T-cell (primary cell): Measurements from ENCODE around the gene LINC01488. TPM values are rescaled to one million over a fixed set of nuclear protein-coding genes. Genes with fewer than 3 reads are reported as not detected.

Source experiments
- ATAC-seq, 4 experiments: fragments of 200-7000 bp in 3 of 4; fragments of 150-1000 bp in 1 of 4; cut with Tn5 transposase; replicated peaks in 1 of 4; 1 replicate in 3 of 4; 2 replicates in 1 of 4; pipeline ENCODE4 v1.10.0; 2021; ENCODE audit warnings: moderate library complexity in 3 of 4, mild to moderate bottlenecking in 2 of 4, moderate number of reproducible peaks in 1 of 4
- CTCF ChIA-PET, 2 donors: fragments of 300-600 bp; sonication (Branson Sonifier 250); formaldehyde crosslinking; loops; one replicate each; lab custom pipeline; 2022; ENCODE audit warnings: antibody characterized with exemption in 2 of 2; lab: Charles Lee
- POLR2A ChIA-PET, 2 donors: fragments of 300-600 bp; sonication (Branson Sonifier 250); formaldehyde crosslinking; loops; one replicate each; lab custom pipeline; 2022; ENCODE audit warnings: antibody characterized with exemption in 2 of 2; lab: Charles Lee
- DNase-seq, 35 experiments: peaks; one replicate each; pipeline versions ENCODE4 v3.0.0 to v3.0.0-alpha.2; 2013 to 2023
- H3K27ac ChIP-seq: one replicate; pipeline ENCODE4 v1.5.1; 2013; ENCODE audit warnings: low read length
- H3K27me3 ChIP-seq, 2 experiments: replicated peaks in 1 of 2; 1 replicate in 1 of 2; 2 replicates in 1 of 2; pipeline versions ENCODE4 v1.6.1 to v1.7.0; 2013; ENCODE audit warnings: low read length in 1 of 2, mixed read lengths in 1 of 2; ENCODE audit not compliant: control insufficient read depth in 2 of 2, insufficient read depth in 2 of 2; ENCODE audit errors: extremely low read depth in 1 of 2
- H3K36me3 ChIP-seq, 2 donors: 1 replicate in 1 of 2; 2 replicates in 1 of 2; pipeline versions ENCODE4 v1.6.1 to v1.7.0; 2013; ENCODE audit warnings: low read length in 1 of 2; ENCODE audit not compliant: control insufficient read depth in 2 of 2, insufficient read depth in 1 of 2; ENCODE audit errors: extremely low read depth in 1 of 2
- H3K4me1 ChIP-seq, 2 experiments: 1 replicate in 1 of 2; 2 replicates in 1 of 2; pipeline versions ENCODE4 v1.6.1 to v1.7.0; 2013; ENCODE audit warnings: low read length in 2 of 2, mixed read lengths in 1 of 2; ENCODE audit not compliant: insufficient read depth in 2 of 2, control insufficient read depth in 1 of 2; ENCODE audit errors: extremely low read depth in 1 of 2
- H3K4me3 ChIP-seq, 2 donors: 1 replicate in 1 of 2; 2 replicates in 1 of 2; pipeline versions ENCODE4 v1.5.1 to v1.7.0; 2013; ENCODE audit warnings: mild to moderate bottlenecking in 2 of 2, low read length in 1 of 2, moderate library complexity in 1 of 2; ENCODE audit not compliant: control insufficient read depth in 1 of 2; ENCODE audit errors: extremely low read depth in 1 of 2
- H3K9me3 ChIP-seq: 2 replicates; pipeline ENCODE4 v1.7.0; 2013
- H3K27ac Mint-ChIP-seq, 2 donors: one replicate each; pipeline ENCODE4 v1.8.0; 2020 to 2021; ENCODE audit warnings: mild to moderate bottlenecking in 2 of 2, mixed read lengths in 2 of 2
- H3K27me3 Mint-ChIP-seq, 2 donors: one replicate each; pipeline ENCODE4 v1.8.0; 2021 to 2022; ENCODE audit warnings: mixed read lengths in 2 of 2
- H3K36me3 Mint-ChIP-seq: one replicate; pipeline ENCODE4 v1.8.0; 2021; ENCODE audit warnings: mixed read lengths
- H3K4me1 Mint-ChIP-seq, 3 donors: one replicate each; pipeline ENCODE4 v1.8.0; 2020 to 2022; ENCODE audit warnings: mixed read lengths in 3 of 3, mild to moderate bottlenecking in 1 of 3
- H3K4me3 Mint-ChIP-seq, 3 donors: one replicate each; pipeline ENCODE4 v1.8.0; 2020 to 2022; ENCODE audit warnings: mild to moderate bottlenecking in 3 of 3, mixed read lengths in 3 of 3, moderate library complexity in 3 of 3
- H3K9me3 Mint-ChIP-seq, 3 donors: one replicate each; pipeline ENCODE4 v1.8.0; 2020 to 2022; ENCODE audit warnings: mixed read lengths in 3 of 3
- WGBS: methylation state at CpG from one replicate; pipeline ENCODE4 v1.1.5; 2013; ENCODE audit warnings: missing lambda C conversion rate; ENCODE audit not compliant: insufficient coverage; 5-methylcytosine and 5-hydroxymethylcytosine counted together
- total RNA-seq, 35 experiments: library from RNA in 6 of 35; stranded (reverse) in 6 of 35; fragments of 120-200 nt in 1 of 35; gene quantifications; one replicate each; pipeline versions ENCODE4 v1.2.1 to v1.2.4 and lab custom pipeline; 2013 to 2026

Gene LINC01488
- total RNA-seq, 5 donors from 2014 or later (not counting 1 experiment from before 2014, with no cell fraction given), result not detected

GRCh38 chr11:69439651-69440464 lies 41.6 kb upstream of the LINC01488 start:
- POLR2A ChIA-PET, result no interaction called here
- WGBS, result 94% methylated on average over 6 of the region's 13 CpGs
- H3K4me3 Mint-ChIP-seq, result no peak overlapping the region
- no peak overlapping the region for H3K27ac ChIP-seq
- H3K4me1 ChIP-seq, result peaks cover 3 to 18% of the 10 kb centered on the region in 2 experiments
- peaks cover 9 to 11% of the 10 kb centered on the region in 2 donors for H3K27me3 Mint-ChIP-seq
- H3K4me3 ChIP-seq, result no peak overlapping the region
- CTCF ChIA-PET, result no interaction called here
- H3K4me1 Mint-ChIP-seq, result peaks cover 0 to 11% (median 10%) of the 10 kb centered on the region in 3 donors
- H3K36me3 Mint-ChIP-seq, result no peaks in the 10 kb centered on the region
- H3K27me3 ChIP-seq, result peaks cover 0 to 69% of the 10 kb centered on the region in 2 experiments
- no peaks in the 10 kb centered on the region for H3K9me3 Mint-ChIP-seq
- H3K9me3 ChIP-seq, result no peaks in the 10 kb centered on the region
- DNase-seq (no peak), ATAC-seq (no peak)
- H3K36me3 ChIP-seq, result no peaks in the 10 kb centered on the region
- no peak overlapping the region for H3K27ac Mint-ChIP-seq

GRCh38 chr11:69440876-69441275 lies 40.6 kb upstream of the LINC01488 start:
- Mint-ChIP-seq H3K4me1 (peaks cover 0 to 12% (median 10%) of the 10 kb centered on the region in 3 donors), H3K27me3 (peaks cover 12% of the 10 kb centered on the region in 2 donors), H3K9me3 (no peaks in the 10 kb centered on the region), H3K4me3 (no peak overlapping the region), H3K36me3 (no peaks in the 10 kb centered on the region), H3K27ac (no peak overlapping the region)
- ChIA-PET CTCF (no interaction called here), POLR2A (interaction anchor here in 1 of 2 donors (0.6 kb wide), 1 partner anchor 691 kb away, joined by 4 read pairs; no protein-coding TSS in a partner anchor)
- H3K4me3 ChIP-seq, result no peak overlapping the region
- peaks cover 0 to 69% of the 10 kb centered on the region in 2 experiments for H3K27me3 ChIP-seq
- WGBS, result no CpG with 5 or more reads among the region's 6 CpGs
- DNase-seq (no peak), ATAC-seq (no peak)
- peaks cover 3 to 18% of the 10 kb centered on the region in 2 experiments for H3K4me1 ChIP-seq
- H3K27ac ChIP-seq, result no peak overlapping the region
- no peaks in the 10 kb centered on the region for H3K9me3 ChIP-seq
- H3K36me3 ChIP-seq, result no peaks in the 10 kb centered on the region

- Histone ChIP-seq H3K27me3 (peaks cover 0 to 63% of the 10 kb centered on the region in 2 experiments), H3K36me3 (no peaks in the 10 kb centered on the region), H3K4me3 (no peak overlapping the region), H3K27ac (no peak overlapping the region), H3K9me3 (no peaks in the 10 kb centered on the region), H3K4me1 (peaks cover 3 to 18% of the 10 kb centered on the region in 2 experiments)
- ChIA-PET POLR2A (no interaction called here), CTCF (interaction anchor here in 1 of 2 donors (1.3 kb wide), 1 partner anchor 150 kb away, joined by 3 read pairs; no protein-coding TSS in a partner anchor)
- H3K4me1 Mint-ChIP-seq, result peaks cover 0 to 12% (median 10%) of the 10 kb centered on the region in 3 donors
- ATAC-seq, result no peak
- H3K27me3 Mint-ChIP-seq, result peaks cover 10 to 15% of the 10 kb centered on the region in 2 donors
- no peak for DNase-seq
- H3K4me3 Mint-ChIP-seq, result peak overlapping the region in 1 of 3 donors; percentile 57
- H3K9me3 Mint-ChIP-seq, result no peaks in the 10 kb centered on the region
- H3K36me3 Mint-ChIP-seq, result no peaks in the 10 kb centered on the region
- whole genome bisulfite sequencing, result 74% methylated on average over 7 of the region's 10 CpGs
- H3K27ac Mint-ChIP-seq, result no peak overlapping the region
Measured at GRCh38 chr11:69442012-69442806, 39.3 kb upstream of the LINC01488 start.

GRCh38 chr11:69442807-69443137 lies 38.7 kb upstream of the LINC01488 start:
- peaks cover 3 to 18% of the 10 kb centered on the region in 2 experiments for H3K4me1 ChIP-seq
- H3K4me3 Mint-ChIP-seq, result peak overlapping the region in 1 of 3 donors; percentile 57
- ChIA-PET POLR2A (no interaction called here), CTCF (interaction anchor here in 1 of 2 donors (1.3 kb wide), 1 partner anchor 150 kb away, joined by 3 read pairs; no protein-coding TSS in a partner anchor)
- no peak overlapping the region for H3K27ac Mint-ChIP-seq
- no peaks in the 10 kb centered on the region for H3K9me3 ChIP-seq
- no peak overlapping the region for H3K4me3 ChIP-seq
- no peaks in the 10 kb centered on the region for H3K9me3 Mint-ChIP-seq
- H3K36me3 ChIP-seq, result no peaks in the 10 kb centered on the region
- H3K36me3 Mint-ChIP-seq, result no peaks in the 10 kb centered on the region
- ATAC-seq, result no peak
- DNase-seq, result no peak
- WGBS, result 84% methylated on average over 9 of the region's 10 CpGs
- no peak overlapping the region for H3K27ac ChIP-seq
- peaks cover 0 to 12% (median 10%) of the 10 kb centered on the region in 3 donors for H3K4me1 Mint-ChIP-seq
- H3K27me3 Mint-ChIP-seq, result peaks cover 8 to 15% of the 10 kb centered on the region in 2 donors
- peaks cover 0 to 62% of the 10 kb centered on the region in 2 experiments for H3K27me3 ChIP-seq

- H3K36me3 ChIP-seq, result no peaks in the 10 kb centered on the region
- peak overlapping the region in 1 of 2 donors; percentile 26 for H3K4me3 ChIP-seq
- no peak overlapping the region for H3K27ac Mint-ChIP-seq
- peaks cover 0 to 60% of the 10 kb centered on the region in 2 experiments for H3K27me3 ChIP-seq
- H3K9me3 ChIP-seq, result no peaks in the 10 kb centered on the region
- peaks cover 8 to 19% of the 10 kb centered on the region in 2 donors for H3K27me3 Mint-ChIP-seq
- H3K9me3 Mint-ChIP-seq, result no peaks in the 10 kb centered on the region
- H3K4me1 Mint-ChIP-seq, result peaks cover 0 to 12% (median 10%) of the 10 kb centered on the region in 3 donors
- ATAC-seq, result peak; percentile 86 to 95 (median 94)
- peak overlapping the region; percentile 51 to 62 (median 57) for H3K4me3 Mint-ChIP-seq
- ChIA-PET POLR2A (interaction anchor here in 1 of 2 donors (0.7 kb wide), 1 partner anchor 403 kb away, joined by 3 read pairs; no protein-coding TSS in a partner anchor), CTCF (interaction anchor here in 1 of 2 donors (1.3 kb wide), 1 partner anchor 151 kb away, joined by 3 read pairs; no protein-coding TSS in a partner anchor)
- no peaks in the 10 kb centered on the region for H3K36me3 Mint-ChIP-seq
- DNase-seq, result peak; percentile 22 to 73 (median 47)
- 4% methylated on average over 42 of the region's 48 CpGs for WGBS
- H3K27ac ChIP-seq, result no peak overlapping the region
- H3K4me1 ChIP-seq, result peaks cover 3 to 18% of the 10 kb centered on the region in 2 experiments
Measured at GRCh38 chr11:69443138-69443967, 38.1 kb upstream of the LINC01488 start.
